NCI-H446 treated with DMSO at 0.1 percent for 48 hours (cell line): ENCODE results near the gene UBASH3B.
"Not testable (repeated sequence)": the region's sequence is repeated elsewhere in the genome, so short reads cannot be mapped to it uniquely, and the experiment has no call there.

Experiments used
- DNase-seq: peaks from one replicate; lab custom pipeline; 2025; lab: John Stamatoyannopoulos, UW

Gene UBASH3B

DNA sequence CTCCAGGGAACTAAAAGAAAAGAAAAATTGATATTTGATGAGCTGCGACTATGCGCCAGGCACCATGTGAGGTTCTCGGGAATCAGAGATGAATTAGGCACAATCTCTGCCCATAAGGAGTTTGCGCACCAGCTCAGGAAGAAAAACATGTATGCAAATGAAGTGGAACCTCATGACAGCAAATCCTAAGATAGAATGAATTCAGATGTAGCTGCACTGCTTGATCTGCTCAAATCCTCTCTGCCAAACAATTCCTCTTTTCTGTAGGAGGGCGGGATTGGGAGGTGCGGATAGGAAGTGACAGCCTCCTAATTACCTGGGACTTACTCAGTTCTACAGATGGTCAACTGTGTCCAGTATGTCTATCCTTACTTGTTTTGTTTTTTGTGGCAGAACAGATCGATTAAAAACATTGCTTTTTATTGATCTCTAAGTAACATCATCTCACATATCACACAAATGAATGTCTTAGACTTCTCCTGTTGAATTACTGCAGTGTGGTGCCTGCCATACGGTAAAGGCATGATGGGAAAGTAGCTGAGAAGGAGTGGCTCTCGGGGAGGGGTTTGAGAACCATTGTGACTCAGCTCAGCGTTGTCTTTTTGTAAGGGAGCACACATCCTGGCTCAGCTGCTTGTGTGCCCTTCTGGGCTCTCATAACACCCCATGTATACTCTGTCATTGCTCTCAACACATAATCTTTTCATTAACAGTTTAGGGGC lies 196.7 kb downstream of the UBASH3B start:
- no peak for DNase-seq

DNA sequence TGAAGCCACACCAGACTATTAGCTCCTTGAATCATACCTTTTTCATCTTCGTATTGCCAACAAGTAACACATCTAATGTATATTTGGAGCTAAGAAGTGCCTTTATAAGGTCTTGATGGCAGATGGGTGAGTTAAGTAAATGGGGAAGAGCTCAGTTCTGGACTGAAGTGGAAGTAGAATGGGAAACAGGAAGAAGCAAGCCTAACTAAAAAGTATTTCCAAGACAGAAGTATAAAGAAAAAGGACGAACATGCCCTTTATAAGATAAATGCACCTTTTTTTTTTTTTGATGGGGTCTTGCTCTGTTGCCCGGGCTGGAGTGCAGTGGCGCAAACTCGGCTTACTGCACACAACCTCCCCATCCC lies 197.3 kb downstream of the UBASH3B start:
- DNase-seq, result no peak

DNA sequence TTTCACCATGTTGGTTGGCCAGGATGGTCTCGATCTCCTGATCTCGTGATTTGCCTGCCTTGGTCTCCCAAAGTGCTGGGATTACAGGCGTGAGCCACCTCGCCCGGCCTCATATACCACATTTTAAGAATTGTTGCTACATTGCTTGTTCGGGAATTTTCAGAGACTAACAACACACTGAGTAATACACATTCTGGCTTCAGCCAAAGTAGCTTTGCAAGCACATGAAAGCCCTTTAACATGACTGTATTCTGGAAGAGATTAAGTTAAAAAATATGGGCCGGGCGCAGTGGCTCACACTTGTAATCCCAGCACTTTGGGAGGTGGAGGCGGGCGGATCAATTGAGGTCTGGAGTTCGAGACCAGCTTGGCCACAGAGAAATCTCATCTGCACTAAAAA lies 197.7 kb downstream of the UBASH3B start:
- no peak for DNase-seq

DNA sequence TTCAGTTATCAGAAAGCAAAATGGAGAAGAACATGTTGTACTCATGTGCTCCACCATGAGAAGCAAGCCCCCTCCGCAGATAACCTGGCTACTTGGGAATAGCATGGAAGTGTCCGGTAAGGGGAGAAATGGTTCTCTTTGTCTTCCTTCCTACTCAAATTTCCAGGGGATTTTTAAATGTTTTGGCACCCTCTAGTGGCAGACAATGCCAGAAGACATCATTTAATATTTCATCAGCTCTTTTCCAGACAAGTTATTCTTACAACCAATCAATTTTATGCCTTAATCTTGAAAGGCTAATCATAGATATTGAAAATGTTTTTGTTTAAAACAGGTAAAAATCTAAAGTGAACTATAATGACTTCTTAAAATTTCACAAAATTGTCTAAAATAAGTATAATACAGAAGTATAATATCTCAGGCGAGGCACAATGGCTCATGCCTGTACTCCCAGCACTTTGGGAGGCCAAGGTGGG lies 198.5 kb downstream of the UBASH3B start:
- DNase-seq, result peak; percentile 70

DNA sequence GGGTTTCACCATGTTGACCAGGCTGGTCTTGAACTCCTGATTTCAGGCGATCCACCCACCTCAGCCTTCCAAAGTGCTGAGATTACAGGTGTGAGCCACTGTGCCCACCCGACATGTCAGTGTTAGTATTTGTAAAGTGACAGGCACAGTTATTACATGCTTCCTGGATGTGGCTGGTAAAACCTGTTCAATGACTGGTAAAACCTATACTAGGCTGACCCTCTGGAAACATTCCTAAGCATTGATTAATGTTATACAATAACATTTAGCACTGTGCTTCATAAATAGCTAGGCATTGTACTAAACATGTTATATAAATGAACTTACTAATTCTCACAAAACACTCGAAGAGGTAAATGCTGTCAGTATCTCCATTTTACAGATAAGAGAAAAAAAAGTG lies 206.1 kb downstream of the UBASH3B start:
- DNase-seq, result no peak

DNA sequence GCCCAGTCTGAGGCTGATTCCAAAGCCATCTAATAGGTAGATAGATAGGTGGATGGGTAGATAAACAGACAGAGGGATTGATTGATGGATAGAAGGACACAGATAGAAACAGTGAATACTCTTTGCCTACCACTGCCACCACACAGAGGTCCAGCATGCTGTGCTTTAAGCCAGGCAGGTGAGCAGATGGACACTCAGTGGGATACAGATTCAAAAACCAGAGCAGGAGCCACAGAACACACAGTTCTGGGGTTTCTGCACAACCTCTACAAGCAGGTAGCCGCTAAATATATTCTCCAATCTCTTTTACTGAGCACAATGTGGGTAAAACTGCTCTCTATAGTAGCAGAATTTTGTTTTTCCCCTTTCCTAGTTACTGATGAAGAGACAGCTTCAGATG lies 206.6 kb downstream of the UBASH3B start:
- no peak for DNase-seq

DNA sequence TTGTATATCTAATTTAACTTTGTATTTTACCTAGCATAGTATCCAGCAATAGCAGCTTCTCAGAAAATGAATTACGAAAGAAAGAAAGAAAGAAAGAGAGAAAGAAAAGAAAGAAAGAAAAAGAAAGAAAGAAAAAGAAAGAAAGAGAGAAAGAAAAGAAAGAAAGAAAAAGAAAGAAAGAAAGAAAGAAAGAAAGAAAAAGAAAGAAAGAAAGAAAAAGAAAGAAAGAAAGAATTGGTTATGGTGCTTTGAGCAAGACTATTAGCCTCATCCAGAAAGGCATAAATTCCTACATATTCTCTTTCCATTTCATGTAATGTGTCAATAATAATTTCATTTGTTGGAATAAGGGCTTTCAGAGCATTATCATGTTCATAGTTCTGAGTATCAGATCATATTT lies 207.6 kb downstream of the UBASH3B start:
- not testable (repeated sequence) for DNase-seq

DNA sequence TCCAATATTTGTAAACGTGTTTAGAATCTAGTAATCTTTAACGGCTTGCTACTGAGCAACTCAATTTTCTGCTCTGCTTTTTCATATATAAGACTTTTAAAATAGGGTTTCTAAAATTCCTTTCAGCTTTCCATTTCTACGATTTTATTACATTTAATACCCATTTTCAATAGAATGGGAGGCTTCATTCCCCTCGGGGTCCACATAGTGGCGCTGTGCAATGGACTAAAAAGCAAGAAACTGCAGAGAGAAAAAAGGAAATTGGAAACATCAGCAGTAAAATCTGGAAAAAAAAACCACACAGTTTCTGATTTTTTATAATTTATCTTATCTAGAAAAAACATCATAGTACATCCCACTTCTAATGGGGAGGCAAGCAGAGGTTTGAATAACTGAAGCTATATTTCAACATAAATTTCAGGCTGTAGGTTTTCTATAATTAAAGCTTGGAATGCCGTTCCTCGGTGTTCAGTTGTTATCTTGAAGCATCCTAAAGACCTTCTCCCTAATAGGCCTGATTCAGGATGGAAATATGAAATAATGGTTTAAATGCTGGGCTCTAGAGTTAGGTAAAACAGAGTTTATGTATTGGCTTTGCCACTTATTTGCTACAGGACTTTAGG lies 208.3 kb downstream of the UBASH3B start:
- no peak for DNase-seq
